Esophagus muscularis mucosa (tissue), 3 donors: ENCODE results near the gene METAP1D.

Experiments
- POLR2A ChIP-seq: fragments of 450-650 bp; IDR thresholded peaks from one replicate; pipeline ENCODE4 v1.6.1; 2017; ENCODE audit warnings: antibody characterized with exemption, moderate library complexity, mild to moderate bottlenecking, low read depth
- TF ChIP-seq, protein P1 (sequence below), 3 experiments: fragments of 200-600 bp in 2 of 3; fragments of 450-650 bp in 1 of 3; sonication (generic) in 2 of 3; IDR thresholded peaks; one replicate each; pipeline ENCODE4 v1.5.1; 2017 to 2019; ENCODE audit warnings: antibody characterized with exemption in 3 of 3, mild to moderate bottlenecking in 2 of 3, moderate library complexity in 1 of 3

- TF ChIP-seq, protein P1, sequence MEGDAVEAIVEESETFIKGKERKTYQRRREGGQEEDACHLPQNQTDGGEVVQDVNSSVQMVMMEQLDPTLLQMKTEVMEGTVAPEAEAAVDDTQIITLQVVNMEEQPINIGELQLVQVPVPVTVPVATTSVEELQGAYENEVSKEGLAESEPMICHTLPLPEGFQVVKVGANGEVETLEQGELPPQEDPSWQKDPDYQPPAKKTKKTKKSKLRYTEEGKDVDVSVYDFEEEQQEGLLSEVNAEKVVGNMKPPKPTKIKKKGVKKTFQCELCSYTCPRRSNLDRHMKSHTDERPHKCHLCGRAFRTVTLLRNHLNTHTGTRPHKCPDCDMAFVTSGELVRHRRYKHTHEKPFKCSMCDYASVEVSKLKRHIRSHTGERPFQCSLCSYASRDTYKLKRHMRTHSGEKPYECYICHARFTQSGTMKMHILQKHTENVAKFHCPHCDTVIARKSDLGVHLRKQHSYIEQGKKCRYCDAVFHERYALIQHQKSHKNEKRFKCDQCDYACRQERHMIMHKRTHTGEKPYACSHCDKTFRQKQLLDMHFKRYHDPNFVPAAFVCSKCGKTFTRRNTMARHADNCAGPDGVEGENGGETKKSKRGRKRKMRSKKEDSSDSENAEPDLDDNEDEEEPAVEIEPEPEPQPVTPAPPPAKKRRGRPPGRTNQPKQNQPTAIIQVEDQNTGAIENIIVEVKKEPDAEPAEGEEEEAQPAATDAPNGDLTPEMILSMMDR (IDR thresholded peaks at IDR 0.05) = no peak
- TF ChIP-seq POLR2A = no peak
These were observed 120.4 kb downstream of the METAP1D start for GRCh38 chr2:172120118-172120517.
